ENCODE data around the gene PRKRIP1. TPM values are rescaled to one million over a fixed set of nuclear protein-coding genes. Genes with fewer than 3 reads are reported as not detected.
"Not testable (repeated sequence)": the region's sequence is repeated elsewhere in the genome, so short reads cannot be mapped to it uniquely, and the experiment has no call there.

Gene PRKRIP1
- total RNA-seq, 1 donor from 2014 or later, result 22.6 TPM

DNA sequence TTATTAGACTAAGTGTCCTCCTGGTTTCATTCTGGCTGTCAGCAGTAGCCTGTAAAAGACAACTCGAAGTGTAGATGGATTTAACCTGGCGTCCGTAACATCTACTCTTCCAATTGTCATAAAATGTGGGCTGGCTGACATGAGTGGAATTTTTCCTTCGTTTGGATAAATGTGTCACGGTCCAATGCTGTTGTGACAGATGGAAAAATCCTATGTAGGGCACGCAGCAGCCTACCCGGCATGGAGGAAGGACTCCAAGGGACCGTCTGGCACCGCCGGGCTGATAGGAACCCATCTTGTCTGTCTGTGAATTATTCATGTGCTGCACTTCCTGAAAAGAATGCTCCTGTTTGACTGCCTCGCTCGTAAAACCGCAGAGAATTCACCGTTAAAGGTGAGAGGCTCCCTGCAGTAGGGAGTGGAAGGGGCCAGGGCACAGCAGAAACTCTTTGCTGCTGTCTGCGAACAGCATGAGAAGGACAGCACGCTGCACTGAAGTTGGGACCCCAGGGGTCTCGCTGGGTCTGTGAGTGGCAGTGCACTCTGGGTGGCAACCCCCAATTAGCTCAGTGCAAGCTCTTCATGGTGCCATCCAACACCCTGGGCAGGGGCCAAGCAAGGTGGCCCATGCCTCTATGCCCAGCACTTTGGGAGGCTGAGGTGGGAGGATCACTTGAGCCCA lies 35.6 kb downstream of the PRKRIP1 start:
- DNase-seq (ENCODE audit: low spot score), result no peak

DNA sequence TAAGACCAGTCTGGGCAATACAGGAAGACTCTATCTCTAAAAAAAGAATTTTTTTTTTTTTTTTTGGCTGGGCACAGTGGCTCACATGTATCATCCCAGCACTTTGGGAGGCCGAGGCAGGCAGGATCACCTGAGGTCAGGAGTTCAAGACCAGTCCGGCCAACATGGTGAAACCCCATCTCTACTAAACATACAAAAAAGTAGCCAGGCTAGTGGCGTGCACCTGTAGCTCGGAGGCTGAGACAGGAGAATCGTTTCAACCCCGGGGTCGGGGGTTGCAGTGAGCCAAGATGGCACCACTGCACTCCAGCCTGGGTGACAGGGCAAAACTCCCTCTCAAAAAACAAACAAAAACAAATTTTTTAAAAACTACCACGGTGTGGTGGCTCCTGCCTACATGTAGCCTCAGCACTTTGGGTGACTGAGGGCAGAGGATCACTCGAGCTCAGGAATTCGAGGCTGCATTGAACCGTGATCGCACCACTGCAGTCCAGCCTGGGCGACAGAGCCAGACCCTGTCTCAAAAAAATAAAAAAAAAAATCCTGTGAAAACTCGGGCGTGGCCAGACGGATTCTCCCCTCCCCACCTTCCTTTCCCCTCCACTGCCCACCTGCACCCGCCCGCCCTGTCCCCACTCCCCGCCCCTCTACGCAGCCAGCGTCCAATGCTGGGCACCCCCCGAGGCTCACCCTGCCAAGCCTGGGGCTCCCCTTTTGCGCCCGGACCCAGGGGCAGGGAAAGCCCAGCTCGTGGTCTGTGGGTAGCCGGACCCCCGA lies 36.5 kb downstream of the PRKRIP1 start:
- DNase-seq (ENCODE audit: low spot score), result no peak

DNA sequence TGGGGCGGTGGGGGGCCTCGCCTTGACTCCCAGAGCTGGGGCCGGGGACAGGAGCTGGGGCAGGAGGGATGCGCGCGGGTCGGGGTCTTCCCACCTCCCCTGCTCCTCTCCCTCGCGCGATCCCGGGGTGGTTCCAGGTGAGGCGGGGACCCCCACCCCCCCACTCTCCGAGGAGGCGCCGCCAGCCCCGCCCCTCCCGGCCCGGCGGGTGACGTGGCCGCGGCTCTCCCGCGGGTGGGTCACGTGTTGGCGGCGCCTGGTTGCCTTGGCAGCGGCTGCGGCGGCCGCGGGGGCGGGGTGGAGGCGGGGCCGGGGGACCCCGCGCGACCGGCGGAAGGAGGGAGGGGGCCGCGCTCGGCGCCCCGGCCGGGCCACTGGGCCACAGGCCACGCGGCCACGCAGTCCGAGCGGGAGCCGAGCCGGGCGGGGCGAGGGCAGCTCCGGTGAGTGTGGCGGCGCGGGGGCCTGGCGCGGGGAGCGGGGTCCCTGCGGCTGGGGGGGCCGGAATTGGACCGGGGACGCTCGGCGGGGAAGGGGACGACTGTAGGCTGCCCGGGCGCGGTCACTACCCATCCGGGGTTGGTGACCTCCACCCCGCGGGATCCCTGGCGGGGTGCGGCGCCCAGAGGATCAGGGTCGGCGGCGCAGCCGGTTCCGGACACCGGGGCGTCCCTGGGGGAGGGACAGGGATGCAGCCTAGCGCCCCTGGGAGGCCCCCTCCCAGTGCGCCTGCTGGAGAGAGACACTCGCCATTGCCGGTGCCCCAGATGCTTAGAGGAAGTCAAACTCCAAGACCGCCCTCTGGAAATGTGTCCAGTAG lies 37.3 kb downstream of the PRKRIP1 start, which contains the start of gene ORAI2:
Gene ORAI2, plus strand, starts transcription at position 357 of the 820 bp plus-strand sequence. CDS start 5,382 bp downstream, outside the sequence.
- peak; percentile 80 for DNase-seq (ENCODE audit: low spot score)

DNA sequence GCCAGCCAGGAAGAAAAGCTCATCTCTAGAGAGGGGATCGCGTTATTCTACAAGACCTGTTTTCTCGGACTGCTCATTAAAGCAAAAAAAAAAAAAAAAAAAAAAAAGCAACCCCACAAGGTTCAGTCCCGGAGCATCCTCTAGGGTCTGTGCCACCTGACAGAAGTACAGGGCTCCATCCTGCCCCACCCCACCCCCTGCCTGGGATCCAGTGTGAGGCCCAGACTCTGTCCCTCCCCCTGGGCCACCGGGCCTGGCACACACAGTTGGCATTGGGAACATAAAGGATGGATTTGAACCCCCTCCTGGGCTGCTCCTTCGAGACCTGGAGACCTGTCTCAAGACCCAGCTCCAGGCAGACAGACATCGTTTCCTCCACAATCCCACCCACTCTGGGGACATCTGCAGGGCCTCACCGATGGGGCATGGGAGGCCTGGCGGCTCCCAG lies 37.9 kb downstream of the PRKRIP1 start:
- DNase-seq (ENCODE audit: low spot score), result no peak

DNA sequence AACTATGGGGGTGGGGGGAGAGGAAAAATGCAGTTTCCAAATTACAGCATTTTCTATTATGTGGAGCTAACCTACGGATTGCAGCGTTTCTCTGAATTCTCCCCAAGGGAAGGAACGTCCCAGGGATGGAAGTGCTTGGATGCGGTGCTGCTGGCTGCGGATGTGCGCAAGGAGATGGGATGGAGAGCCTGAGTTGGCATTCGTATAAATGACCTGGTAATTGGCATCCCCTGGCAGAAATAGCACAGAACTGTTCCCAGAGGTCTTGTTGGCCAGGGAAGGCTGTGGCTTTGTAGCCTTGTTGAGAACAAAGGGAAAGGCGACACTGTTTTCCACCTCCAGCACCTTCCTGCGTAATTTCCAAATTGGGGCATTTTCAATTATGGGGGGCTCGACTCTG lies 40.0 kb downstream of the PRKRIP1 start:
- DNase-seq (ENCODE audit: low spot score), result no peak

DNA sequence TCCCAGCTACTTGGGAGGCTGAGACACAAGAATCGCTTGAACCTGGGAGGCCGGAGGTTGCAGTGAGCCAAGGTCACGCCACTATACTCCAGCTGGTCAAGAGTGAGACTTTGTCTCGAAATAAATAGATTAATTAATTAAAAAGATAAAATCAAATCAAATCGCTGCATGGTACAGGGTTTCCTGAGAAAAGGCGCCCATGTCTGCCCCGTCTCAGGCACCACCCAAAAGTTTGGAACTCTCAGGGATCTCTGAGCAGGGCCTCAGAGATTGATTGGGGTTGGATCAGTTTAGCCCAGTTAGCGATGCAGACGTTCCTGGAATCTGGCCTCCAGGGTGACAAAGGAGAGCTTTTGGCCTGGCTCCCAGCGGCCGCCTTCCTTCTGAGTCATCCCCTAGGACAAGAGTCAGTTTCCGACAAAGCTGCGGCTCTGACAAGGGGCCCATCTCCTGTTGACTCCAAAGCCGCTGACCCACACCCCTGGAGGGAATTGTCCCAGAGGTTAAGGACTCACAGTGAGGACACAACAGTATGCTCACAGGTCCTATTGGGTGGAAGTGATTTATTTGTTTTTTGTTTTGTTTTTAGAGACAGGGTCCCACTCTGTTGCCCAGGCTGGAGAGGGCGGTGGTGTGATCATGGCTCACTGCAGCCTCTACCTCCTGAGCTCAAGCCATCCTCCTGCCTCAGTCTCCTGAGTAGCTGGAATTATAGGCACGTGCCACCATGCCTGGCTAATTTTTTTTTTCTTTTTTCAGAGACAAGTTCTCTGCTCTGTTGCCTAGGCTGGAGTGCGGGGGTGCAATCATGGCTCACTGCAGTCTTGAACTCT lies 44.0 kb downstream of the PRKRIP1 start:
- peak; percentile 77 for DNase-seq (ENCODE audit: low spot score)

DNA sequence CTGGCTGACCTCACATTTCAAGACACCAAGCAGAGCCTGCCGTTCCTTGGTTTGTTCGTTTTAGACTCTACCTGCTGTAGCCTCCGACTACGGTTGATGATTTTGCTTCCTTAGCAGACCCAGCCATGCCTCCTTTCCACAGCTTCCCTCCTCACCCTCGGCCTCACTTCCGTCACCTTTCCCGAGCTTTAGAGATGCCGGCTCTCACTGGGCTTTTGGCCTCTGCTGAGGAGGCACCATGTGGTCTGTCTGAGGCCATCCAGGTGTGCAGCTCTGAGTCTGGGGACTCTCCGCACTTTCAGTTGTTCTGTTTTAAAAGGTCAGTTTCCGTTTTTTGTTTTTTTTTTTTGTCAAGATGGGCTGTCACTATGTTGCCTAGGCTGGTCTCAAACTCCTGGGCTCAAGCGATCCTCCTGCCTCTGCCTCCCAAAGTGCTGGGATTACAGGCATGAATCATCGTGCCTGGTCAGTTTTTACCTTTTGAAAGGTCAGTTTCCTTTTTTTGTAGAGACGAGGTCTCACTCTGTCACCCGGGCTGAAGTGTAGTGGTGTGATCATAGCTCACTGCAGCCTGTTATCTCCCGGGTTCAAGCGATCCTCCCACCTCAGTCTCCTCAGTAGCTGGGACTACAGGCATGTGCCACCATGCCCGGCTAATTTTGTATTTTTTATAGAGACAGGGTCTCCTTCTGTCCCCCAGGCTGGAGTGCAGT lies 49.0 kb downstream of the PRKRIP1 start:
- no peak for DNase-seq (ENCODE audit: low spot score)

GRCh38 chr7:102445674-102446071 lies 49.5 kb downstream of the PRKRIP1 start:
- no peak for DNase-seq (ENCODE audit: low spot score)

- DNase-seq (ENCODE audit: low spot score), result no peak
These were observed 50.4 kb downstream of the PRKRIP1 start for GRCh38 chr7:102446387-102447156.

GRCh38 chr7:102447311-102447710 lies 51.1 kb downstream of the PRKRIP1 start:
- no peak for DNase-seq (ENCODE audit: low spot score)

- no peak for DNase-seq (ENCODE audit: low spot score)
These were observed 53.0 kb downstream of the PRKRIP1 start for GRCh38 chr7:102449136-102449535.

- DNase-seq (ENCODE audit: low spot score), result no peak
These were observed 54.1 kb downstream of the PRKRIP1 start for GRCh38 chr7:102450242-102450641.

DNA sequence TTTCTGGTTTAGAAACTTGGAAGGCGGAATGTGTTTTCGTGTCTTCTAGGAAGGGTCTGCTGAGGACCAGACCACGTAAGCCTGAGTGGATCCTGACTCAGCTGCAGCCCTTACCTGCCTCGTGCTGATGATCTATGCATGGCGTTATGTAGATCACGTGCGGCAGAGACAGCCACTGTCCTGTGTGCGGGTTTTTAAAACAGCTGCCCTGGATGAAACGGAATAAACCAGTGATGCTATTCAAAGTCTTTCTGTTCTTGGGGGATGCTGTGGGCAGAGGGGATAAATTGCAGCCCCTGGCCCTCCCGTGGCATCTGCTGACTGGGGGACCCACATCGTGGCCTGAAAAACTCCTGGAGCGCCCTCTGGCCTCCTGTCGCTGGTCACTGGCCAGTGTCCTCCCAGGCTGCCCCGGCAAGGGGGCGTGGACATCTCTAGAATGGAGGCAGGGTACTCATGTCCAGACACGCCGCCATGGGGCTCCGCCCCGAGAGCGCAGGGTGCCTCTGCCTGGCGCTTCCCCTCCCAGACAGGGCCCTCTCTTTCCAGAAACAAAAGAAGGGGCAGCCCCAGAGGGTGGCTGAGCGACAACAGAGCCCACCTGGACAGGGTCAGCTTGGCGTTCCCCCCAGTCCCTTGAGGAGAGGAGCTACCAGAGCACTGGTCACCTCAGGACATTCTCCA lies 55.4 kb downstream of the PRKRIP1 start:
- no peak for DNase-seq (ENCODE audit: low spot score)

- no peak for DNase-seq (ENCODE audit: low spot score)
These were observed 56.3 kb downstream of the PRKRIP1 start for GRCh38 chr7:102452451-102452850.

GRCh38 chr7:102453319-102453718 lies 57.2 kb downstream of the PRKRIP1 start:
- no peak for DNase-seq (ENCODE audit: low spot score)

DNA sequence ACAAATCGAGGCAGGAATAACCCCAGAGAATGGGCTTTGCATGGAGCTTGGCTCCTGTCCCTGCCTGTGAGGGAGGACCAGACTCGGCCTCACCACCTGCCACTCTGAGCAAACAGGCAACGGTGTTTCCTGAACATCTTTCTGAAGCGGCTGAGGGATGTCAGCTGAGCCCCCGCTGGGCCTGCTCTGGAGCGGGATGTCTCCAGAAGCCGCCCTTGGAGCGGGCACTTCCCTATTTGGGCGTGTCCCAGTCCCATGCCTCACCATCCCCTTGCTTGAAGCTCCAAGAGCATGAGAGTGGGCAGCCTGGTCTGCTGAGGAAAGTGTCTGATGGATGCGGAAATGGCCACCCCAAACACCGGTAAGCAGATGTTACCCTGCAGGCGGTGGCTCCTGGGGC lies 58.3 kb downstream of the PRKRIP1 start:
- no peak for DNase-seq (ENCODE audit: low spot score)

DNA sequence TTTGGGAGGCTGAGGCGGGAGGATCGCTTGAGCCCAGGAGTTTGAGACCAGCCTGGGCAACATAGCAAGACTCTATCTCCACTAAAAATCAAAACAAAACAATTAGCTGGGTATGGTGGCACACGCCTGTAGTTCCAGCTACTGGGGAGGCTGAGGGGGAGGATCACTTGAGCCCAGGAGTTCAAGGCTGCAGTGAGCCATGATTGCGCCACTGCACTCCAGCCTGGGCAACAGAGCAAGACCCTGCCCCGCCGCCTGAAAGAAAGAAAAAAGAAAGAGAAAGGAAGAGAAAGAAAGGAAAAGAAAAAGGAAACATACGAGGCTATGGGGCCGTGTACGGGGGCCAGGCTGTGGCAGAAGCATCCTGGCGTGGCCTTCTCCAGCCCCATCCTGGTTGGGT lies 58.8 kb downstream of the PRKRIP1 start:
- not testable (repeated sequence) for DNase-seq (ENCODE audit: low spot score)

DNA sequence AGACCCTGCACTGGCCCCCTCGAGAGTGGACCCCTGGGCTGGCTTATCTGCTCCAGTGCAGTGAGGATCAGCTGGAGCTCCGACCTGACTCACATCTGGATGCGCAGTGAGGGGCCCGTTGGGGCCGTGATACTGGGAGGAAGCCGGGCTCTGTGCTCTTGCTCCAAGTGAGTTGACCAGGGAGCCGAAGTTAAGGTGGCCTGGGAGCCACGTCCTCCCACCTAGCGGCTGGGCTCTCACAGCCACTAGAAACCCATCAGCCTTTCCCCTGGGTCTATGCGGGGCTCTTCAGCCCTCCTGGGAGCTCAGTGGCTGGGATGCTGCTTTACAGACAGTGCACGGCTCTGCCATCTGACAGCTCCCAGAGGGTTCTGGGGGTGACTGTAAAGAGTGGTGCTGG lies 59.4 kb downstream of the PRKRIP1 start:
- no peak for DNase-seq (ENCODE audit: low spot score)

GRCh38 chr7:102456327-102456726 lies 60.2 kb downstream of the PRKRIP1 start:
- DNase-seq (ENCODE audit: low spot score), result no peak

Measured in mucosa of gallbladder (tissue), 1 donor.